Measurements from ENCODE around the gene CHD9NB. TPM values are rescaled to one million over a fixed set of nuclear protein-coding genes. Genes with fewer than 3 reads are reported as not detected.
A peak's percentile ranks its signal among the peaks of the same experiment; 100 is the strongest.

The CHD9NB gene
- total RNA-seq, 1 experiment from 2014 or later: 0.64 TPM

- Histone ChIP-seq H3K27ac (ENCODE audit: low read length) (peak overlapping the region; percentile 96), H3K4me3 (ENCODE audit: low read depth in 2 of 2, low read length in 2 of 2) (peak overlapping the region; percentile 29 to 44), H3K4me1 (ENCODE audit: control insufficient read depth, insufficient read depth, low read length) (peaks cover 22% of the 10 kb centered on the region), H3K36me3 (ENCODE audit: control insufficient read depth, insufficient read depth, low read length) (no peaks in the 10 kb centered on the region), H3K27me3 (ENCODE audit: control insufficient read depth, insufficient read depth, low read length) (no peaks in the 10 kb centered on the region), H3K9me3 (ENCODE audit: control insufficient read depth, insufficient read depth, low read depth, low read length) (no peaks in the 10 kb centered on the region)
- intact Hi-C loops (cut with micrococcal nuclease; ENCODE audit: unreplicated experiment): no loop called here
- in situ Hi-C loops (cut with HindIII; ENCODE audit: low pct_unique_long_range_greater_than_20kb, low sequenced_read_pairs): no loop called here
- DNase-seq (ENCODE audit: low read depth, low spot score) (no peak), ATAC-seq (peak; percentile 73)
- CTCF ChIA-PET: no interaction called here
- no peak for TF ChIP-seq SIN3A (IDR thresholded peaks at IDR 0.05; ENCODE audit: borderline replicate concordance, insufficient read depth, low read depth, low read length)
- TF ChIP-seq CTCF (IDR thresholded peaks at IDR 0.05): no peak
- TF ChIP-seq REST (IDR thresholded peaks at IDR 0.05; ENCODE audit: insufficient read depth in 1 of 2, low read depth in 2 of 2, low read length in 1 of 2): no peak
- TF ChIP-seq TCF7L2 (IDR thresholded peaks at IDR 0.05; ENCODE audit: low read depth, low read length): no peak
- no peak; the same call in 1 of the 2 replicates for TF ChIP-seq POLR2AphosphoS5 (IDR thresholded peaks at IDR 0.05; ENCODE audit: low read depth, low read length)
- BruUV-seq (replicated peaks): no TSS peak
- POLR2A ChIA-PET: interaction anchor here (0.5 kb wide), 1 partner anchor 1312 kb away, joined by 10 read pairs; no protein-coding TSS in a partner anchor
Observed at GRCh38 chr16:53098526-53099317, 46.0 kb upstream of the CHD9NB start.

- POLR2A ChIA-PET: no interaction called here
- H3K4me3 ChIP-seq (ENCODE audit: low read depth in 2 of 2, low read length in 2 of 2): no peak overlapping the region
- intact Hi-C loops (cut with micrococcal nuclease; ENCODE audit: unreplicated experiment) (no loop called here), in situ Hi-C loops (cut with HindIII; ENCODE audit: low pct_unique_long_range_greater_than_20kb, low sequenced_read_pairs) (no loop called here)
- H3K36me3 ChIP-seq (ENCODE audit: control insufficient read depth, insufficient read depth, low read length): no peaks in the 10 kb centered on the region
- H3K4me1 ChIP-seq (ENCODE audit: control insufficient read depth, insufficient read depth, low read length): peaks cover 22% of the 10 kb centered on the region
- no peaks in the 10 kb centered on the region for H3K9me3 ChIP-seq (ENCODE audit: control insufficient read depth, insufficient read depth, low read depth, low read length)
- no TSS peak for BruUV-seq (replicated peaks)
- TF ChIP-seq POLR2AphosphoS5 (IDR thresholded peaks at IDR 0.05; ENCODE audit: low read depth, low read length) (no peak), CTCF (IDR thresholded peaks at IDR 0.05) (no peak), TCF7L2 (IDR thresholded peaks at IDR 0.05; ENCODE audit: low read depth, low read length) (no peak), SIN3A (IDR thresholded peaks at IDR 0.05; ENCODE audit: borderline replicate concordance, insufficient read depth, low read depth, low read length) (no peak)
- CTCF ChIA-PET: no interaction called here
- H3K27ac ChIP-seq (ENCODE audit: low read length): no peak overlapping the region
- DNase-seq (ENCODE audit: low read depth, low spot score): no peak
- H3K27me3 ChIP-seq (ENCODE audit: control insufficient read depth, insufficient read depth, low read length): no peaks in the 10 kb centered on the region
- ATAC-seq: no peak
Observed at GRCh38 chr16:53097190-53097589, 44.5 kb upstream of the CHD9NB start.
